ENCODE results near the gene PPP2R2B.
A peak's percentile ranks its signal among the peaks of the same experiment; 100 is the strongest.

The PPP2R2B gene

GRCh38 chr5:146878476-146879172 is at the start of gene PPP2R2B:
PPP2R2B (minus strand) TSS chr5:146878757.
- H3K4me3 ChIP-seq (ENCODE audit: low read length) = peak within 1 kb of the TSS; percentile 46
- DNase-seq (ENCODE audit: low read depth) = peak; percentile 4

GRCh38 chr5:146924132-146924531 is 45.6 kb upstream of the PPP2R2B start:
- no peak for DNase-seq (ENCODE audit: low read depth)
- no peak overlapping the region for H3K4me3 ChIP-seq (ENCODE audit: low read length)
- TF ChIP-seq, protein P1, sequence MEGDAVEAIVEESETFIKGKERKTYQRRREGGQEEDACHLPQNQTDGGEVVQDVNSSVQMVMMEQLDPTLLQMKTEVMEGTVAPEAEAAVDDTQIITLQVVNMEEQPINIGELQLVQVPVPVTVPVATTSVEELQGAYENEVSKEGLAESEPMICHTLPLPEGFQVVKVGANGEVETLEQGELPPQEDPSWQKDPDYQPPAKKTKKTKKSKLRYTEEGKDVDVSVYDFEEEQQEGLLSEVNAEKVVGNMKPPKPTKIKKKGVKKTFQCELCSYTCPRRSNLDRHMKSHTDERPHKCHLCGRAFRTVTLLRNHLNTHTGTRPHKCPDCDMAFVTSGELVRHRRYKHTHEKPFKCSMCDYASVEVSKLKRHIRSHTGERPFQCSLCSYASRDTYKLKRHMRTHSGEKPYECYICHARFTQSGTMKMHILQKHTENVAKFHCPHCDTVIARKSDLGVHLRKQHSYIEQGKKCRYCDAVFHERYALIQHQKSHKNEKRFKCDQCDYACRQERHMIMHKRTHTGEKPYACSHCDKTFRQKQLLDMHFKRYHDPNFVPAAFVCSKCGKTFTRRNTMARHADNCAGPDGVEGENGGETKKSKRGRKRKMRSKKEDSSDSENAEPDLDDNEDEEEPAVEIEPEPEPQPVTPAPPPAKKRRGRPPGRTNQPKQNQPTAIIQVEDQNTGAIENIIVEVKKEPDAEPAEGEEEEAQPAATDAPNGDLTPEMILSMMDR (conservative IDR thresholded peaks at IDR 0.05; ENCODE audit: low read length) = no peak

More at GRCh38 chr5:146878476-146879172, at the start of gene PPP2R2B:
- TF ChIP-seq, protein P1 (conservative IDR thresholded peaks at IDR 0.05; ENCODE audit: low read length) = no peak

DNA sequence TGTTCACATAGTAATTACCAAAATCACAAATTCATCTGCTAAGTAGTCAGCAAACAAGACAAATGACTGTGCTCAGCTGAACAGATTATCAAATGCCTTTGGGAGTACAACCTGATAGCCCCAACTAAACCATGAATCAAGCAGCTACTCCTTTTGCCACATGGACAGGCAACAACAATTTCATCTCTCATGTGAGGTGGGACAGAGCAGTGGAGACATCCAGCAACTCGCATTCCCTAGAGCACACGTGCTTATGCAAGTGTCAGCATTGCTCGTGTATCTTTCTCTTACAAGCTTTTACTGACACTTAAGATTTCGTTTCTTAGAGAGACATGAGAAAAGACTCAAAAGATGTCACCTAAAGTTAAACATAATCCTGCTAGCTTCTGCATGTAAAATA is 42.7 kb upstream of the PPP2R2B start:
- no peak overlapping the region for H3K4me3 ChIP-seq (ENCODE audit: low read length)
- TF ChIP-seq, protein P1 (conservative IDR thresholded peaks at IDR 0.05; ENCODE audit: low read length) = no peak
- no peak for DNase-seq (ENCODE audit: low read depth)

DNA sequence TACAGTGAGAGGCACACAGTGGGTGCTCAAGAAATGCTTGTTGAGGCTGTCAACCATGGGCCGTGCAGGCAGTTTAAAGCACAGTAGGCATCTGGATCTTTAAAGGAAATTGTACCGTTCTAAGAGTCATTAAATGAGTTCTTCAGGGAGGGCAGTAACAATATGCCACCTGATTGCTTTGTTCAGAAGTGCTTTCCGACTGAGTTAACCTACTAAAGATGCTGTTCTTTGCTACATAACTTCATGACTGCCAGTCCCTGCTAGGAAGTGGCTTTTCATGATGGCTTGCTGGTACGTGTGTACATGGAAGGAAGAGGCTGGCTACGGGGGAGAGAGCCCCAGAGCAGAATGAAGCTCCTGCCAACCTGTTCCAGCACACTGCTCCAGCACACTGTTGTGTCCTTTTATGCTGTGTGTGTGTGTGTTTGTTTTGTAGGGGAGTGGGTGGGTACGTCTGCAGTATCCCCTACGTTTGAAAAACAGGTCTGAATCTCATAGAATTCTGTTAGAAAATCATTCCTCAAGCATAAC is 41.9 kb upstream of the PPP2R2B start:
- TF ChIP-seq, protein P1 (conservative IDR thresholded peaks at IDR 0.05; ENCODE audit: low read length) = no peak
- no peak overlapping the region for H3K4me3 ChIP-seq (ENCODE audit: low read length)
- no peak for DNase-seq (ENCODE audit: low read depth)

- H3K4me3 ChIP-seq (ENCODE audit: low read length) = no peak overlapping the region
- TF ChIP-seq, protein P1 (conservative IDR thresholded peaks at IDR 0.05; ENCODE audit: low read length) = no peak
- no peak for DNase-seq (ENCODE audit: low read depth)
Measured at GRCh38 chr5:146919304-146919703, 40.7 kb upstream of the PPP2R2B start.

GRCh38 chr5:146917931-146918330 is 39.4 kb upstream of the PPP2R2B start:
- no peak for DNase-seq (ENCODE audit: low read depth)
- TF ChIP-seq, protein P1 (conservative IDR thresholded peaks at IDR 0.05; ENCODE audit: low read length) = no peak
- H3K4me3 ChIP-seq (ENCODE audit: low read length) = no peak overlapping the region

- DNase-seq (ENCODE audit: low read depth) = no peak
- TF ChIP-seq, protein P1 (conservative IDR thresholded peaks at IDR 0.05; ENCODE audit: low read length) = no peak
Measured at GRCh38 chr5:146912874-146913273, 34.3 kb upstream of the PPP2R2B start.

More at GRCh38 chr5:146912874-146913273, 34.3 kb upstream of the PPP2R2B start:
- no peak overlapping the region for H3K4me3 ChIP-seq (ENCODE audit: low read length)

All from AG10803 (cell line).